OCI-LY1 (cell line): Measurements from ENCODE around the gene FAM156A.
"Not testable (repeated sequence)": the region's sequence is repeated elsewhere in the genome, so short reads cannot be mapped to it uniquely, and the experiment has no call there.

ENCODE experiments used
- CTCF ChIP-seq: fragments of 200-600 bp; sonication (generic), shearing (Covaris generic); IDR thresholded peaks from 2 replicates; pipeline ENCODE4 v1.5.1; 2017; ENCODE audit warnings: mild to moderate bottlenecking, antibody characterized with exemption, low read length, moderate library complexity, mixed read lengths
- EZH2 ChIP-seq: fragments of 200-600 bp; sonication (generic), shearing (Covaris generic); IDR thresholded peaks from 2 replicates; pipeline ENCODE4 v1.8.0; 2017; ENCODE audit warnings: borderline replicate concordance, mixed run types, mild to moderate bottlenecking, antibody characterized with exemption, low read length, moderate library complexity, mixed read lengths

- peak; percentile 55 for TF ChIP-seq CTCF
- not testable (repeated sequence) for TF ChIP-seq EZH2
Observed at GRCh38 chrX:52990011-52990631, 31.8 kb upstream of the FAM156A start.
